ENCODE results near the gene EMSY.
"Not testable (repeated sequence)": the region's sequence is repeated elsewhere in the genome, so short reads cannot be mapped to it uniquely, and the experiment has no call there.

Gene EMSY

GRCh38 chr11:76444384-76445120 lies at the start of gene EMSY:
Gene EMSY (plus strand): TSS chr11:76445018. CDS start chr11:76446939, 1,921 bp downstream.
- peak; percentile 76 for DNase-seq

GRCh38 chr11:76395296-76395695 lies 49.5 kb upstream of the EMSY start:
- DNase-seq: no peak

- no peak for DNase-seq
Measured at GRCh38 chr11:76397383-76397782, 47.4 kb upstream of the EMSY start.

- DNase-seq: no peak
Measured at GRCh38 chr11:76400967-76401366, 43.9 kb upstream of the EMSY start.

GRCh38 chr11:76401484-76401883 lies 43.3 kb upstream of the EMSY start:
- not testable (repeated sequence) for DNase-seq

- DNase-seq: no peak
Measured at GRCh38 chr11:76406359-76406758, 38.5 kb upstream of the EMSY start.

GRCh38 chr11:76408171-76408965 lies 36.5 kb upstream of the EMSY start:
- DNase-seq: no peak

- DNase-seq: no peak
Measured at GRCh38 chr11:76410851-76411357, 33.9 kb upstream of the EMSY start.

- no peak for DNase-seq
Measured at GRCh38 chr11:76415073-76415472, 29.7 kb upstream of the EMSY start.

- DNase-seq: peak; percentile 29
Measured at GRCh38 chr11:76419896-76420295, 24.9 kb upstream of the EMSY start.

GRCh38 chr11:76424379-76424778 lies 20.4 kb upstream of the EMSY start:
- no peak for DNase-seq

GRCh38 chr11:76424891-76425290 lies 19.9 kb upstream of the EMSY start:
- no peak for DNase-seq

- DNase-seq: no peak
Measured at GRCh38 chr11:76426660-76427059, 18.2 kb upstream of the EMSY start.

GRCh38 chr11:76436020-76436419 lies 8.8 kb upstream of the EMSY start:
- no peak for DNase-seq

- no peak for DNase-seq
Measured at GRCh38 chr11:76443268-76443980, 1.4 kb upstream of the EMSY start.

- DNase-seq: no peak
Measured at GRCh38 chr11:76444065-76444383, 794 bp upstream of the EMSY start.

- peak; percentile 48 for DNase-seq
Measured at GRCh38 chr11:76445121-76446084, 585 bp downstream of the EMSY start.

GRCh38 chr11:76448506-76448905 lies 3.7 kb downstream of the EMSY start:
- no peak for DNase-seq

- DNase-seq: no peak
Measured at GRCh38 chr11:76453248-76453647, 8.4 kb downstream of the EMSY start.

- no peak for DNase-seq
Measured at GRCh38 chr11:76455331-76455730, 10.5 kb downstream of the EMSY start.

- DNase-seq: no peak
Measured at GRCh38 chr11:76455931-76456330, 11.1 kb downstream of the EMSY start.

GRCh38 chr11:76456571-76456970 lies 11.8 kb downstream of the EMSY start:
- DNase-seq: no peak

Measured in 8988T (cell line).